Measurements from ENCODE around the gene VSIG4.
"Not testable (repeated sequence)": the region's sequence is repeated elsewhere in the genome, so short reads cannot be mapped to it uniquely, and the experiment has no call there.

VSIG4 gene

DNA sequence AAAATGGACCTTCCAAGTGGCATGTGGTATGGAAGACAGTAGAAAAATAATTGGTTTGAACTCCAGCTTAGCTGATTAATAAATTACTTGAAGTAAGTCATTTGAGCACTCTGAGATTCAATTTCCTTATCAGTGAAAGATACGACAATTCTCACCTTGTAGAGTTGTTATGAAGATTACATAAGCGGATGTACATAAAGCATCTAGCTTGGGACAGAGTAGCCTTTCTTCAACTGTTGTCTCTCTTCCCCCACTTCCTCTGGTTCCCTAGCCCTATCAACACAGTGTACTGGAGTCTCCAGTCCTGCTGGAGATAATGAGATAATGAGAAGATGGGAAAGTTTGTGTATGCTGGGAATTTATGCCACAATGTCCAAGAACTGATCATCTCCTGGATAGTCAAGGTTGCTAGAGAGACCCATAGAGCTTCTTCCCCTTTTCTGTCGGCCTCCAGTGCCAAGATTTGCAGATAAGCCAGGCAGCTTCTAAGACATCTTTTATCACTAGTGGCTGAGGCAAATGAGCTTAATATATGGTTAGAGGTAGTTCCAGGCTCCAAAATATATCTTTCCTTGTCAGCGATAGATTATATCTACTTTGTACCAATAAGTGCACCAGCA lies 33.9 kb downstream of the VSIG4 start:
- no peak for DNase-seq

- DNase-seq, result no peak
These were observed 34.7 kb downstream of the VSIG4 start for GRCh38 chrX:66004928-66005829.

- no peak for DNase-seq
These were observed 36.8 kb downstream of the VSIG4 start for GRCh38 chrX:66002824-66003680.

DNA sequence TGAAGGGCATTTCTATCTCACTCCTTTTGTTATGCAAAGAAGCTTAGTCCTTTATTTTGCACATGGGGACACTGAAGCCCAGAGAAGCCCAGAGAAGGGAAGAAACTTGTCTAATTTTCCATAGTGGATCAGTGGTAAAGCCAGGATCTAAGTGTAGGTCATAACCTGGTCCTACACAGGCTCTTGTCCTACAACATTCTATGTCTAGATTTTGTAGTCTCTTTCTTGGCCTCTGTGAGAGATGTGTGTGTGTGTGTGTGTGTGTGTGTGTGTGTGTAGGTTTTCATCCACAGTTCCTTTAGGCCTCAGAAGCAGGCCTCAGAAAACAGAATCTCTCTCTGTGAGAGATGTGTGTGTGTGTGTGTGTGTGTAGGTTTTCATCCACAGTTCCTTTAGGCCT lies 38.3 kb downstream of the VSIG4 start:
- DNase-seq, result no peak

GRCh38 chrX:66000628-66001272 lies 39.1 kb downstream of the VSIG4 start:
- no peak for DNase-seq

DNA sequence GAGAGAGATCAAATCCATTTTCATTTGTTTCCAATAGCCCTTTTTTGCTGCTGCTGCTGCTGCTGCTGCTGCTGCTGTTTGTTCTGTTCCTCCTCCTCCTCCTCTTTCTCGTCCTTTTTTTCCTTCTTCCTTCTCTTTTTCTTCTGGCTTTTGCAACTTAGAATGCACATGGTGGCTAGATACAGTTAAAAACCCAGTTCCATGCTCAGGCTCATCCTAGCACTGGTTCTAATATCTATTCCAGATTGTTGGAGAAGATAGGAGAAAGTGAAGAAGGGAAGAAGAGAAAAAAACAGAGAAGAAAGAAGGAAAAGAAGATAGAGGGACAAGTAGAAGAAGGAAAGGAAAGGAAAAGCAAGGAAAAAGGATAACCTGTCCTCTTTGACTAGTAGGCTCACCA lies 39.7 kb downstream of the VSIG4 start:
- DNase-seq, result no peak

GRCh38 chrX:65999563-66000148 lies 40.2 kb downstream of the VSIG4 start:
- DNase-seq, result no peak

GRCh38 chrX:65999029-65999562 lies 40.8 kb downstream of the VSIG4 start:
- DNase-seq, result no peak

DNA sequence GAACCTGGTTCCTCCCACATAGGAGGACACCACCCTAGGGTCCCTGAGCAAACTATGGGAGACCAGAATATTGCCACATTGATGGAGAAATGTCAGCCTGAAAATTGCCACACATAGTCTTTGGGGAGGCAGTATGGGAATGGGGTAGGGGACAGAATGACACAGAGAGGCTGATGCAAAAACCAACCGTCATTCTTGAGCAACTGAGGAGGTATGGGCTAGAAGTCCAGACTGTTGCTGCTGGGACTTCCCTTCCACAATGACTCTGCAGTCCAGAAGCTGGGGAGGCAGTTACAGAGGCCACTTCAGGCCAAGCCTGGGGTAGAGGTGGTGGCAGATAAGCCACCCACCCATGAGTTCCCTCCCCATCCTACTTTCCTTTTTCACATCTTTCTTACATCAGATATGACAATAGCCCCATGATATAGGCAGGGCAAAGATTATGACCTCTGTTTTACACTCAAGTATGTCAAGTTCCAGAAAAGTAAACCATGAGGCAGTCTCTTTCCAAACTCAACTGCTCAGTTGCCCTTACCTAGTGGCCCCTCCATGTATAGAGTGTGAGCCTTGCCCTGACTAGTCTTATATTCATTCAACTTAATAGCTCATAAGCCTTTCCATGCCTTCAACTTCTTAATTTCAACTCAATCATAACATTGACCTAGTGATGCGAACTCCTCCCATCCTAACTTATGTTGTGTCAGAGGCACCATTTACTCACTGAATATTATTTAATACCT lies 41.7 kb downstream of the VSIG4 start:
- no peak for DNase-seq

- no peak for DNase-seq
These were observed 45.1 kb downstream of the VSIG4 start for GRCh38 chrX:65994519-65995506.

DNA sequence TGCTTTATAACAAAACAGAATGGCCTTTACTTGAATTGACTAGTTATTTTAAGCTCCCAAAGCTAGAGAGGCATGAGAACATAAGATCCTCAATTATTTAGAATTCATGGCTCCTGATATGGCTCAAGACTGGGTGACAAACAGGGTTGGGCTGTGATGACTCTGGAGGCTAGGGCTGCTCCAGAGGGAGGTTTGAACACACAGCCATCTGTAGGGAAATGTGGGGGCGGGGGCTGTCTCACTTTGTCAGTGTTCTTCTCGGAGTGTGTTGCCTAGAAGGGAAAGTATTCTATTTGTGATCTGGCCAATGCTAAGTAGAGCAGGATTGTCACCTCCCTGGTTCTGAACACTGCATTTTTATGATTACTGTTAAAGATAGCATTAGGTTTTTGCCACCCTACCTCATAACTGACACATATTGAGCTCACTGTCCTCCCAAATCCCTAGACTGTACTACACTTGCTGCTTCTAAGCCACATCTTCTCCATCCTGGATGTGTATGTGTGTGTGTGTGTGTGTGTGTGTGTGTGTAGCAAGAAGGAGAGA lies 45.9 kb downstream of the VSIG4 start:
- DNase-seq, result no peak

DNA sequence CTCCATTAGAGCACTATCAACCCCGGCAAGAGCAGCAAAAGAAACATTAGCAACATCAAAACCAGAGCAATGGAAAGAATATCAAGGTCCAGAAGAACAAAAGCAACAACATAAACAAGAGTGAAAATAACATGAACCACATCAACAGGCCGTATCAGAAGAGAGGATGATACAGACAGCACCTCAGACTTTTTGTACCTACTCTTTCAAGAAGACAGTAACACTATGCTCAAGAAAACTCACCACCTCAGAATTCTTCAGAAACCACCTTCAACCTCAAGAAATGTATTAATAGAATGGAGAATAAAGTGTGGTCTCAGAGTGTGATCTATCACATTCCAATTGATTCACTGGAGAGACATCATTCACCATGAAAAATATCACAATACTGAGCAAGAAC lies 46.5 kb downstream of the VSIG4 start:
- no peak for DNase-seq

DNA sequence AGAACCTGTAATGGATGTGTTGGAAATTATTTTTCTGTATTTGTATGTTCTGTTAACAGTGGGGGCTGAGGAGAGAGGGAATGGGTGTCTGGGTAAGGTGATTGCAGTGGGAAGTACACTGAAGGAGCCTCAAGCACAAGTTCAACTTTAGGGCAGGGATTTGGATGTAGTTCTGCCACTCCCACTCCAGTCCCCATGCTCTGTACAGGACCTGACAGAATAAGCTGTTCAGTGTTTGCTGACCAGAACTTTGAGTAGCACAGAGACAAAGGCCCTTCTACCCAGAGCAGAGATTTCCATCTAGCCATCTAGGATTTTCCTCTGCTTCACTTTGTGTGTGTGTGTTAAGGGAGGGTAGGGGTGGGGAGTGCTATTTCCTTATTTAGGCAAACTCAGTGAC lies 49.2 kb downstream of the VSIG4 start:
- DNase-seq, result no peak

DNA sequence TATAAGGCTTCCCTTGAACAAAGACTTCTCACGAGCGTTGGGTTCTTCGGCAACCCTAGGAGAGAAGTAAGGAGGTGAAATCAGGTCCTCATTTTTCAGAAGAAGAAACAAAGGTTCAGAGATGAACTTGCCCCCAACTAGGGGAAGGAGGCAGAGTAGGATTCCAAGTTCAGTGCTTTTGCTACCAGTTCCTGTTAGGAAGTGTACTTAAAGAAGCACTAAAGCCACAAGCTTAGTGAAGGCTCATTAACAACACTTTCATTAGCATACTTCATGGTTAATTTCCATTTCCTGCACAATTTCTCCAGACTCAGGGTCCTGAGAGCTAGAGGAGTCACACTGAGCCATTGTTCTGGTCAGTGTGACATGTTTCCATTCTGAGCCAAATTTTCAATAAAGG lies 52.1 kb downstream of the VSIG4 start:
- no peak for DNase-seq

DNA sequence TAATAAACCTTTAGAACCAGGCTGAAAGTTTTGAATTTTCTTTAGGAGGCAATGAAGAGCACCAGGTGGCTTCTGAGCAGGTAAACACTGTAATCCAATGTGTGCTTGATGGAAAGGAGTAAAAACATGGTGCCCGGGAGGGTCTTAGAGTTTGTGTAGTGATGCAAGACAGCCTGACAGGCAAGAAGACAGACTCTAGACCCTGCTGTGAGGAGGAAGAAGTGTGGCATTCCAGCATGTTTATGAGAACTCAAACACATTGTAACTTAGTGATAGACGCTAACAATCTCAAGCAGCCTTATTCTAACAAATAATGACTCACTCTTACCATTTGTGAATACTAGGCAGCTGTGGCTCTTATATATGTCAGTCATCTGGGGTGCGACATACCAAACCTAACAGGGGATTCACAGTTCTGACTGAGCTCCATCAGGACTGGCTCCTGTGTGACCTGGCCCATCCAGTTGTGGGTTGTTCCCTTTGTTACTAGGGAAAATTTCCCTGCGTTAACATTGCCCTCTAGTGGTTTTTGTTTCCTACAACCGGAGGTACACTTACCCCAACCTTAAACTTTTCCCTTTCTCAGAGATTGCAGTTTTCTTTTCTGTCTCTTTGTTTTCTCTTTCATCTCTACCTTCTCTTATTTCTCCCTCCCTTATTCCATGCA lies 53.8 kb downstream of the VSIG4 start:
- peak; percentile 35 for DNase-seq

DNA sequence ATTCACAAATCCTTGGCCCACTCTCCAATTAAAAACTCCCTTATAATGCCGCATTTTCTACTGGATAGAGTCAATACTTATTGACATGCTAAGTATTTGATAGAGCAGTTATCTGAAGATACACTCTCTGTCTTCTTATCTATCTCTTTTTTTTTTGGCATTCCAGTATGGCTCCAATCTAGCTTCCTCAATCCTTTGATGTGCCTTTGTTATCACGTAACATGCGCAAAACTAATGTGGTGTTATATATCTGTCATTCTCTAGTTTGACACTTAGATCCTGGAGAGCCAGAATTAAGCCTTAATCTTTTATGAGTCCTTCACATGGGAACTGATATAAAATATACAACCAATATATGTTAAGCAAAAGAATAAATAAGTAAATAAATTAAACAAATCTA lies 54.7 kb downstream of the VSIG4 start:
- DNase-seq, result no peak

GRCh38 chrX:65977161-65977560 lies 62.7 kb downstream of the VSIG4 start:
- not testable (repeated sequence) for DNase-seq

DNA sequence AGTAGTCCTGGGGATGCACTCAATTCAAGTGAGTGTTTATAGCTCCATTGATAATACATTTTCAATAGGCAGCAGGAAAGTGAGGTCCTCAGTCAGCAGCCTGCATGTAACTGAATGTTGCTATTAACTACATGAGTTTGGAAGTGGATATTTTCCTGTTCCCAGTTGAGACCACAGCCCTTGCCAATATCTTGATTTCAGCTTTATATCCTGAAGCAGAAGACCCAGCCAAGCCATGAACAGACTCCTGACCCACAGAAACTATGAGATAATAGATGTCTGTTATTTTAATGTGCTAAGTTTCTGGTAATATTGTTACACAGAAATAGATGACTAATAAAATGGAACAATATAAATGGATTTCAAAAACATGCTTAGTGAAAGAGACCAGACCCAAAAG lies 63.7 kb downstream of the VSIG4 start:
- DNase-seq, result no peak

GRCh38 chrX:65975161-65975751 lies 64.6 kb downstream of the VSIG4 start:
- DNase-seq, result not testable (repeated sequence)
